Naive thymus-derived CD4-positive, alpha-beta T cell (primary cell): Measurements from ENCODE around the gene STON2. TPM values are rescaled to one million over a fixed set of nuclear protein-coding genes. Genes with fewer than 3 reads are reported as not detected.

Source experiments
- ATAC-seq: fragments of 150-1000 bp; cut with Tn5 transposase; 2 replicates; pipeline ENCODE4 v1.10.0; 2021; ENCODE audit warnings: mild to moderate bottlenecking, moderate library complexity
- CTCF ChIA-PET: fragments of 350-600 bp; sonication (Branson Sonifier 250); formaldehyde crosslinking; loops from one replicate; lab custom pipeline; 2021; ENCODE audit warnings: antibody characterized with exemption; lab: Charles Lee
- POLR2A ChIA-PET: fragments of 350-600 bp; sonication (Branson Sonifier 250); formaldehyde crosslinking; loops from one replicate; lab custom pipeline; 2021; ENCODE audit warnings: antibody characterized with exemption, inconsistent platforms; lab: Charles Lee
- DNase-seq, 9 donors: peaks; one replicate each; pipeline versions ENCODE4 v3.0.0 to v3.0.0-alpha.2; 2020 to 2022; ENCODE audit warnings: mixed read lengths in 1 of 9
- H3K27ac ChIP-seq: one replicate; pipeline ENCODE4 v1.7.0; 2013; ENCODE audit warnings: mild to moderate bottlenecking, low read depth, low read length, moderate library complexity
- H3K27me3 ChIP-seq, 2 donors: one replicate each; pipeline ENCODE4 v1.7.0; 2013; ENCODE audit warnings: low read length in 2 of 2, mild to moderate bottlenecking in 2 of 2, moderate library complexity in 2 of 2; ENCODE audit not compliant: control insufficient read depth in 2 of 2, insufficient read depth in 2 of 2
- H3K36me3 ChIP-seq, 3 experiments: 1 replicate in 2 of 3; 2 replicates in 1 of 3; pipeline ENCODE4 v1.7.0; 2013; ENCODE audit warnings: low read length in 3 of 3, mild to moderate bottlenecking in 3 of 3, moderate library complexity in 1 of 3; ENCODE audit not compliant: insufficient read depth in 3 of 3, control insufficient read depth in 2 of 3
- H3K4me1 ChIP-seq, 2 donors: one replicate each; pipeline ENCODE4 v1.7.0; 2013; ENCODE audit warnings: low read length in 2 of 2, mild to moderate bottlenecking in 2 of 2, moderate library complexity in 1 of 2; ENCODE audit not compliant: control insufficient read depth in 2 of 2, insufficient read depth in 2 of 2
- H3K4me3 ChIP-seq: 2 replicates; pipeline ENCODE4 v1.7.0; 2013; ENCODE audit warnings: mild to moderate bottlenecking, low read length
- H3K9me3 ChIP-seq, 3 experiments: 1 replicate in 2 of 3; 2 replicates in 1 of 3; pipeline ENCODE4 v1.7.0; 2013; ENCODE audit warnings: low read length in 3 of 3; ENCODE audit not compliant: control insufficient read depth in 2 of 3
- H3K27ac Mint-ChIP-seq, 9 donors: one replicate each; pipeline ENCODE4 v1.8.0; 2020 to 2022; ENCODE audit warnings: mixed read lengths in 9 of 9, mild to moderate bottlenecking in 8 of 9, moderate library complexity in 5 of 9, inconsistent platforms in 2 of 9
- H3K27me3 Mint-ChIP-seq, 5 donors: one replicate each; pipeline ENCODE4 v1.8.0; 2021 to 2022; ENCODE audit warnings: mixed read lengths in 5 of 5, mild to moderate bottlenecking in 1 of 5
- H3K36me3 Mint-ChIP-seq, 5 donors: one replicate each; pipeline ENCODE4 v1.8.0; 2020 to 2022; ENCODE audit warnings: mixed read lengths in 5 of 5, mild to moderate bottlenecking in 3 of 5, inconsistent platforms in 1 of 5
- H3K4me1 Mint-ChIP-seq, 7 donors: one replicate each; pipeline ENCODE4 v1.8.0; 2020 to 2022; ENCODE audit warnings: mixed read lengths in 7 of 7, mild to moderate bottlenecking in 3 of 7, inconsistent platforms in 1 of 7
- H3K4me3 Mint-ChIP-seq, 10 donors: one replicate each; pipeline ENCODE4 v1.8.0; 2020 to 2022; ENCODE audit warnings: mild to moderate bottlenecking in 10 of 10, mixed read lengths in 10 of 10, moderate library complexity in 6 of 10, inconsistent platforms in 2 of 10
- H3K9me3 Mint-ChIP-seq, 11 donors: one replicate each; pipeline ENCODE4 v1.8.0; 2020 to 2022; ENCODE audit warnings: mixed read lengths in 11 of 11, mild to moderate bottlenecking in 4 of 11, inconsistent platforms in 1 of 11, moderate library complexity in 1 of 11
- intact Hi-C, 2 donors: fragments of 100-400 bp; cut with micrococcal nuclease; formaldehyde crosslinking; loops; one replicate each; pipeline ENCODE4 v1.15.1; 2023
- polyA plus RNA-seq, 2 donors: library from polyadenylated mRNA; unstranded; fragments of 300-500 nt; fragmentation: Illumina TruSeq; gene quantifications; one replicate each; pipeline ENCODE4 v1.2.3, GENCODE V29; 2021
- total RNA-seq, 6 experiments: library from RNA in 5 of 6; stranded (reverse) in 5 of 6; gene quantifications; 1 replicate in 5 of 6; 2 replicates in 1 of 6; pipeline ENCODE4 v1.2.3 and lab custom pipeline; 2021 to 2026

Gene STON2
- total and polyA plus RNA-seq, 7 experiments from 2014 or later, result 0.19 to 3.4 (median 0.65) TPM; not detected in 4

- POLR2A ChIA-PET, result no interaction called here
These were observed 32.6 kb downstream of the STON2 start for GRCh38 chr14:81367563-81367962.

GRCh38 chr14:81366884-81367283 is 33.2 kb downstream of the STON2 start:
- H3K27me3 Mint-ChIP-seq, result peaks cover 0 to 44% (median 13%) of the 10 kb centered on the region in 5 donors
- no peak for DNase-seq
- H3K4me1 ChIP-seq, result no peaks in the 10 kb centered on the region
- intact Hi-C loops, result no loop called here
- H3K4me3 Mint-ChIP-seq, result no peak overlapping the region
- H3K9me3 ChIP-seq, result no peaks in the 10 kb centered on the region
- ATAC-seq, result no peak
- H3K4me1 Mint-ChIP-seq, result no peaks in the 10 kb centered on the region
- H3K27me3 ChIP-seq, result no peaks in the 10 kb centered on the region
- no peak overlapping the region for H3K4me3 ChIP-seq
- H3K27ac ChIP-seq, result no peak overlapping the region
- POLR2A ChIA-PET, result no interaction called here
- H3K36me3 Mint-ChIP-seq, result no peaks in the 10 kb centered on the region
- no peak overlapping the region for H3K27ac Mint-ChIP-seq
- no peaks in the 10 kb centered on the region for H3K36me3 ChIP-seq
- no peaks in the 10 kb centered on the region for H3K9me3 Mint-ChIP-seq
- CTCF ChIA-PET, result no interaction called here

More at GRCh38 chr14:81367563-81367962, 32.6 kb downstream of the STON2 start:
- no peaks in the 10 kb centered on the region for H3K27me3 ChIP-seq
- Mint-ChIP-seq H3K4me3 (no peak overlapping the region), H3K27me3 (peaks cover 0 to 50% (median 13%) of the 10 kb centered on the region in 5 donors), H3K4me1 (no peaks in the 10 kb centered on the region), H3K27ac (no peak overlapping the region), H3K9me3 (no peaks in the 10 kb centered on the region), H3K36me3 (no peaks in the 10 kb centered on the region)
- H3K4me3 ChIP-seq, result no peak overlapping the region
- H3K36me3 ChIP-seq, result no peaks in the 10 kb centered on the region
- H3K9me3 ChIP-seq, result no peaks in the 10 kb centered on the region
- CTCF ChIA-PET, result no interaction called here
- intact Hi-C loops, result no loop called here
- H3K27ac ChIP-seq, result no peak overlapping the region
- ATAC-seq (no peak), DNase-seq (no peak)
- H3K4me1 ChIP-seq, result no peaks in the 10 kb centered on the region

- CTCF ChIA-PET, result no interaction called here
- no peak for ATAC-seq
- Histone ChIP-seq H3K27me3 (no peaks in the 10 kb centered on the region), H3K36me3 (no peaks in the 10 kb centered on the region), H3K4me1 (no peaks in the 10 kb centered on the region), H3K4me3 (no peak overlapping the region), H3K9me3 (no peaks in the 10 kb centered on the region), H3K27ac (no peak overlapping the region)
- POLR2A ChIA-PET, result no interaction called here
- H3K4me1 Mint-ChIP-seq, result no peaks in the 10 kb centered on the region
- H3K9me3 Mint-ChIP-seq, result no peaks in the 10 kb centered on the region
- intact Hi-C loops, result no loop called here
- no peak overlapping the region for H3K27ac Mint-ChIP-seq
- H3K36me3 Mint-ChIP-seq, result no peaks in the 10 kb centered on the region
- no peak overlapping the region for H3K4me3 Mint-ChIP-seq
- no peak for DNase-seq
- H3K27me3 Mint-ChIP-seq, result peaks cover 0 to 40% (median 13%) of the 10 kb centered on the region in 5 donors
These were observed 33.9 kb downstream of the STON2 start for GRCh38 chr14:81366214-81366613.

- Histone ChIP-seq H3K9me3 (no peaks in the 10 kb centered on the region), H3K4me3 (no peak overlapping the region), H3K36me3 (no peaks in the 10 kb centered on the region), H3K27me3 (no peaks in the 10 kb centered on the region), H3K4me1 (no peaks in the 10 kb centered on the region), H3K27ac (no peak overlapping the region)
- H3K9me3 Mint-ChIP-seq, result peaks cover 0 to 4% (median 0%) of the 10 kb centered on the region in 11 donors
- H3K36me3 Mint-ChIP-seq, result no peaks in the 10 kb centered on the region
- ATAC-seq (no peak), DNase-seq (no peak)
- ChIA-PET POLR2A (no interaction called here), CTCF (no interaction called here)
- intact Hi-C loops, result no loop called here
- no peaks in the 10 kb centered on the region for H3K4me1 Mint-ChIP-seq
- H3K27ac Mint-ChIP-seq, result no peak overlapping the region
- H3K4me3 Mint-ChIP-seq, result no peak overlapping the region
- H3K27me3 Mint-ChIP-seq, result peaks cover 0 to 16% (median 5%) of the 10 kb centered on the region in 5 donors
These were observed 36.3 kb downstream of the STON2 start for GRCh38 chr14:81363746-81364378.

GRCh38 chr14:81353691-81354323 is 46.3 kb downstream of the STON2 start:
- H3K27me3 Mint-ChIP-seq, result peaks cover 0 to 12% (median 4%) of the 10 kb centered on the region in 5 donors
- peaks cover 0 to 29% (median 10%) of the 10 kb centered on the region in 11 donors for H3K9me3 Mint-ChIP-seq
- Histone ChIP-seq H3K4me3 (no peak overlapping the region), H3K9me3 (peaks cover 0 to 11% (median 5%) of the 10 kb centered on the region in 3 experiments), H3K27me3 (no peaks in the 10 kb centered on the region), H3K27ac (no peak overlapping the region), H3K36me3 (no peaks in the 10 kb centered on the region), H3K4me1 (no peaks in the 10 kb centered on the region)
- ChIA-PET CTCF (no interaction called here), POLR2A (no interaction called here)
- no peak overlapping the region for H3K27ac Mint-ChIP-seq
- DNase-seq (no peak), ATAC-seq (no peak)
- no peak overlapping the region for H3K4me3 Mint-ChIP-seq
- intact Hi-C loops, result no loop called here
- no peaks in the 10 kb centered on the region for H3K4me1 Mint-ChIP-seq
- peaks cover 0 to 3% (median 0%) of the 10 kb centered on the region in 5 donors for H3K36me3 Mint-ChIP-seq

- ChIA-PET CTCF (no interaction called here), POLR2A (no interaction called here)
- peaks cover 0 to 11% (median 5%) of the 10 kb centered on the region in 3 experiments for H3K9me3 ChIP-seq
- intact Hi-C loops, result no loop called here
- Mint-ChIP-seq H3K27me3 (peaks cover 0 to 21% (median 5%) of the 10 kb centered on the region in 5 donors), H3K36me3 (peaks cover 0 to 3% (median 0%) of the 10 kb centered on the region in 5 donors), H3K27ac (no peak overlapping the region), H3K4me1 (no peaks in the 10 kb centered on the region), H3K9me3 (peaks cover 0 to 29% (median 10%) of the 10 kb centered on the region in 11 donors), H3K4me3 (no peak overlapping the region)
- DNase-seq, result no peak
- H3K27ac ChIP-seq, result no peak overlapping the region
- no peaks in the 10 kb centered on the region for H3K36me3 ChIP-seq
- ATAC-seq, result no peak
- H3K4me3 ChIP-seq, result no peak overlapping the region
- H3K27me3 ChIP-seq, result no peaks in the 10 kb centered on the region
- H3K4me1 ChIP-seq, result no peaks in the 10 kb centered on the region
These were observed 47.7 kb downstream of the STON2 start for GRCh38 chr14:81352413-81352812.

GRCh38 chr14:81351205-81351604 is 48.9 kb downstream of the STON2 start:
- DNase-seq (no peak), ATAC-seq (no peak)
- Histone ChIP-seq H3K27ac (no peak overlapping the region), H3K4me1 (no peaks in the 10 kb centered on the region), H3K4me3 (no peak overlapping the region), H3K9me3 (peaks cover 0 to 11% (median 5%) of the 10 kb centered on the region in 3 experiments), H3K27me3 (no peaks in the 10 kb centered on the region), H3K36me3 (no peaks in the 10 kb centered on the region)
- H3K27ac Mint-ChIP-seq, result no peak overlapping the region
- peaks cover 0 to 28% (median 10%) of the 10 kb centered on the region in 11 donors for H3K9me3 Mint-ChIP-seq
- peaks cover 0 to 3% (median 0%) of the 10 kb centered on the region in 5 donors for H3K36me3 Mint-ChIP-seq
- intact Hi-C loops, result no loop called here
- CTCF ChIA-PET, result no interaction called here
- no peak overlapping the region for H3K4me3 Mint-ChIP-seq
- H3K4me1 Mint-ChIP-seq, result no peaks in the 10 kb centered on the region
- POLR2A ChIA-PET, result no interaction called here
- peaks cover 5 to 31% (median 7%) of the 10 kb centered on the region in 5 donors for H3K27me3 Mint-ChIP-seq
